Measurements from ENCODE around the gene RSPO1.

DNA sequence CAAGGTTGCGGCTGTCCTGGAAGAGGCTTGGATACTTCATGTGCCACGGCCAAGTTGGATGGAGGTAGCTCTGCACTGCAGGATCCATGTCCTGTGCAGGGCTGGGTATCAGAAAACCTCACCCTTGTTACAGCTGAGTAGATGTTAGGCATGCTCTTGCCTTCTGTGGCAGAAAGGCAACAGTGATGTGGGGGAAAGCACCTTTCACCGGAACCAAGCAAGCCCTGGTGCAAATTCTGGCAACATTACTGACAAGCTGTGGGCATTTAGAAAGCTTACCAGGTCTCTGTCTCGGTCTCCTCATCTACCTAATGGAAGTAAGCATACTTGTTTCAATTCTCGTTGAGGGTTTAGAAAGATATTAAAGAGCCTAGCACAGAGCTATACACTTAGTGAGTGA lies 43.1 kb upstream of the RSPO1 start:
- TF ChIP-seq EZH2 (IDR thresholded peaks at IDR 0.05; ENCODE audit: borderline replicate concordance, insufficient read depth, low read depth, low read length, poor library complexity, severe bottlenecking), result no peak
- TF ChIP-seq, protein P1, sequence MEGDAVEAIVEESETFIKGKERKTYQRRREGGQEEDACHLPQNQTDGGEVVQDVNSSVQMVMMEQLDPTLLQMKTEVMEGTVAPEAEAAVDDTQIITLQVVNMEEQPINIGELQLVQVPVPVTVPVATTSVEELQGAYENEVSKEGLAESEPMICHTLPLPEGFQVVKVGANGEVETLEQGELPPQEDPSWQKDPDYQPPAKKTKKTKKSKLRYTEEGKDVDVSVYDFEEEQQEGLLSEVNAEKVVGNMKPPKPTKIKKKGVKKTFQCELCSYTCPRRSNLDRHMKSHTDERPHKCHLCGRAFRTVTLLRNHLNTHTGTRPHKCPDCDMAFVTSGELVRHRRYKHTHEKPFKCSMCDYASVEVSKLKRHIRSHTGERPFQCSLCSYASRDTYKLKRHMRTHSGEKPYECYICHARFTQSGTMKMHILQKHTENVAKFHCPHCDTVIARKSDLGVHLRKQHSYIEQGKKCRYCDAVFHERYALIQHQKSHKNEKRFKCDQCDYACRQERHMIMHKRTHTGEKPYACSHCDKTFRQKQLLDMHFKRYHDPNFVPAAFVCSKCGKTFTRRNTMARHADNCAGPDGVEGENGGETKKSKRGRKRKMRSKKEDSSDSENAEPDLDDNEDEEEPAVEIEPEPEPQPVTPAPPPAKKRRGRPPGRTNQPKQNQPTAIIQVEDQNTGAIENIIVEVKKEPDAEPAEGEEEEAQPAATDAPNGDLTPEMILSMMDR (IDR thresholded peaks at IDR 0.05), result no peak

Measured in B cell (primary cell).